PFSK-1 (cell line): ENCODE results near the gene ANO1.

ENCODE experiments used
- SIN3A ChIP-seq: IDR thresholded peaks from 2 replicates; pipeline ENCODE4 v1.6.1; 2012; ENCODE audit warnings: mild to moderate bottlenecking, low read length, moderate library complexity, borderline replicate concordance; ENCODE audit not compliant: insufficient read depth
- TAF1 ChIP-seq: IDR thresholded peaks from 2 replicates; pipeline ENCODE4 v1.6.1; 2012; ENCODE audit warnings: low read length, control low read depth, borderline replicate concordance; ENCODE audit not compliant: insufficient read depth
- TF ChIP-seq, protein P1 (sequence below), 2 experiments: IDR thresholded peaks; 2 replicates each; pipeline versions ENCODE4 v1.6.1 to v1.8.0; 2011 to 2012; ENCODE audit warnings: low read depth in 2 of 2, low read length in 2 of 2, control low read depth in 1 of 2, inconsistent platforms in 1 of 2, mild to moderate bottlenecking in 1 of 2, moderate library complexity in 1 of 2; ENCODE audit not compliant: insufficient read depth in 1 of 2

DNA sequence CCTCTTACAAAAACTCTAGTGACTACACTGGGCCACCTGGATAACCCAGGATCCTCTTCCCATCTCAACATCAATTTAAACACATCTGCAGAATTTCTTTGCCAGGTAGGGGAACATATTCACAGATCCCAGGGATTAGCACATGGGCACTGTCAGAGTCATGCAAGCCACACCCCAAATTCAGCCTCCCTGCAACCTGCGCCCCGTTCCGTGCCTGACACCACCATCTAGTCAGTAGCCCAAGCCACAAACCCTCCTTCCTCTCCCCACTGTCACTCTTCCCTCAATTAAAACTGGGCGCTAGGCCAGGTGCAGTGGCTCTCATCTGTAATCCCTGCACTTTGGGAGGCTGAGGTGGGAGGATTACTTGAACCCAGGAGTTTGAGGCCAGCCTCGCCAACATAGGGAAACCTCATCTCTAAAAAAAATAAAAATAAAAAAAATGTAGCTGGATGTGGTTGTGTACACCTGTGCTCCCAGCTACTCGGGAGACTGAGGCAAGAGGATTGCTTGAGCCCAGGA, 131.3 kb downstream of the ANO1 start:
- no peak for TF ChIP-seq SIN3A
- TF ChIP-seq, protein P1, sequence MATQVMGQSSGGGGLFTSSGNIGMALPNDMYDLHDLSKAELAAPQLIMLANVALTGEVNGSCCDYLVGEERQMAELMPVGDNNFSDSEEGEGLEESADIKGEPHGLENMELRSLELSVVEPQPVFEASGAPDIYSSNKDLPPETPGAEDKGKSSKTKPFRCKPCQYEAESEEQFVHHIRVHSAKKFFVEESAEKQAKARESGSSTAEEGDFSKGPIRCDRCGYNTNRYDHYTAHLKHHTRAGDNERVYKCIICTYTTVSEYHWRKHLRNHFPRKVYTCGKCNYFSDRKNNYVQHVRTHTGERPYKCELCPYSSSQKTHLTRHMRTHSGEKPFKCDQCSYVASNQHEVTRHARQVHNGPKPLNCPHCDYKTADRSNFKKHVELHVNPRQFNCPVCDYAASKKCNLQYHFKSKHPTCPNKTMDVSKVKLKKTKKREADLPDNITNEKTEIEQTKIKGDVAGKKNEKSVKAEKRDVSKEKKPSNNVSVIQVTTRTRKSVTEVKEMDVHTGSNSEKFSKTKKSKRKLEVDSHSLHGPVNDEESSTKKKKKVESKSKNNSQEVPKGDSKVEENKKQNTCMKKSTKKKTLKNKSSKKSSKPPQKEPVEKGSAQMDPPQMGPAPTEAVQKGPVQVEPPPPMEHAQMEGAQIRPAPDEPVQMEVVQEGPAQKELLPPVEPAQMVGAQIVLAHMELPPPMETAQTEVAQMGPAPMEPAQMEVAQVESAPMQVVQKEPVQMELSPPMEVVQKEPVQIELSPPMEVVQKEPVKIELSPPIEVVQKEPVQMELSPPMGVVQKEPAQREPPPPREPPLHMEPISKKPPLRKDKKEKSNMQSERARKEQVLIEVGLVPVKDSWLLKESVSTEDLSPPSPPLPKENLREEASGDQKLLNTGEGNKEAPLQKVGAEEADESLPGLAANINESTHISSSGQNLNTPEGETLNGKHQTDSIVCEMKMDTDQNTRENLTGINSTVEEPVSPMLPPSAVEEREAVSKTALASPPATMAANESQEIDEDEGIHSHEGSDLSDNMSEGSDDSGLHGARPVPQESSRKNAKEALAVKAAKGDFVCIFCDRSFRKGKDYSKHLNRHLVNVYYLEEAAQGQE (IDR thresholded peaks at IDR 0.05; ENCODE audit: insufficient read depth in 1 of 2, low read depth in 2 of 2, low read length in 2 of 2), result no peak
- TF ChIP-seq TAF1, result no peak
